ENCODE data around the gene NFIX. TPM values are rescaled to one million over a fixed set of nuclear protein-coding genes. Genes with fewer than 3 reads are reported as not detected.

NFIX gene
- total and polyA plus RNA-seq, 2 of the 13 experiments (the other 11 are each of a cell fraction or from before 2014, with no cell fraction given), result 3.4 to 5.4 TPM

DNA sequence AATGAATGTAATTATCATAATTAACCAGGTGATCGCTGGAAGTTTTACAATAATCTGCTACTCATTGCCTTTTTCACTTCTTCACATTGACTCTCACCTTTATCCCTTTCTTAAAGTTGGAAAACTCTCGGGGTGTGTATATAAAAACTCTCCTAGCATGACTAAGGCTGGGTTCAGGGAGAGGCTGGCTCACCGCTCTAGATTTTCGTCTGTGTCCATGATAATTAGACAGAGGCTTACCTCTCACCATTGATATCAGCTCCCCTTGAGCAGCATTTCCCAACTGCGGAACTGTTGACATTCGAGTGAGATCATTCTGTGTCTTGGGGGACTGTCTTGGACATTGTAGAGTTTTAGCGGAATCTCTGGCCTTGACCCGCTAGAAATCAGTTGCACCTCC, 39.4 kb downstream of the NFIX start:
- ATAC-seq, result no peak
- DNase-seq (ENCODE audit: low spot score), result no peak
- no peaks in the 10 kb centered on the region for H3K9me3 ChIP-seq (ENCODE audit: low read length)
- BruUV-seq (replicated peaks), result no TSS peak
- ChIA-PET POLR2A (interaction anchor here (0.9 to 6.5 kb wide), 4 partner anchors 12 to 49 kb away, joined by 3 to 128 read pairs (median 64); no protein-coding TSS in a partner anchor), CTCF (ENCODE audit: low intra/inter-chr PET ratio, low total read pairs) (interaction anchor here (0.8 to 4.9 kb wide), 2 partner anchors 26 to 49 kb away, joined by 4 to 42 read pairs; no protein-coding TSS in a partner anchor)
- H3K27me3 ChIP-seq (ENCODE audit: control insufficient read depth in 1 of 2, insufficient read depth in 2 of 2, low read length in 2 of 2), result no peaks in the 10 kb centered on the region
- H3K4me2 ChIP-seq (ENCODE audit: low read depth, low read length), result no peak overlapping the region
- no peak overlapping the region for H2AFZ ChIP-seq (ENCODE audit: low read length)
- WGBS (ENCODE audit: low lambda C conversion rate), result 97% methylated on average over 8 of the region's 8 CpGs
- H3K27ac ChIP-seq (ENCODE audit: extremely low read length, insufficient read depth, low read length), result no peak overlapping the region
- FAIRE-seq, result no peak
- in situ Hi-C loops (cut with HindIII; ENCODE audit: extremely low pct_ligation_motif_present, low pct_unique_long_range_greater_than_20kb), result loop anchor here (5.0 kb wide), 1 partner anchor 58 kb away; no protein-coding TSS in a partner anchor
- TF ChIP-seq, protein P1, sequence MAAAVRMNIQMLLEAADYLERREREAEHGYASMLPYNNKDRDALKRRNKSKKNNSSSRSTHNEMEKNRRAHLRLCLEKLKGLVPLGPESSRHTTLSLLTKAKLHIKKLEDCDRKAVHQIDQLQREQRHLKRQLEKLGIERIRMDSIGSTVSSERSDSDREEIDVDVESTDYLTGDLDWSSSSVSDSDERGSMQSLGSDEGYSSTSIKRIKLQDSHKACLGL (CRISPR knock-in tag; IDR thresholded peaks at IDR 0.05), result no peak
- TF ChIP-seq, protein P2, sequence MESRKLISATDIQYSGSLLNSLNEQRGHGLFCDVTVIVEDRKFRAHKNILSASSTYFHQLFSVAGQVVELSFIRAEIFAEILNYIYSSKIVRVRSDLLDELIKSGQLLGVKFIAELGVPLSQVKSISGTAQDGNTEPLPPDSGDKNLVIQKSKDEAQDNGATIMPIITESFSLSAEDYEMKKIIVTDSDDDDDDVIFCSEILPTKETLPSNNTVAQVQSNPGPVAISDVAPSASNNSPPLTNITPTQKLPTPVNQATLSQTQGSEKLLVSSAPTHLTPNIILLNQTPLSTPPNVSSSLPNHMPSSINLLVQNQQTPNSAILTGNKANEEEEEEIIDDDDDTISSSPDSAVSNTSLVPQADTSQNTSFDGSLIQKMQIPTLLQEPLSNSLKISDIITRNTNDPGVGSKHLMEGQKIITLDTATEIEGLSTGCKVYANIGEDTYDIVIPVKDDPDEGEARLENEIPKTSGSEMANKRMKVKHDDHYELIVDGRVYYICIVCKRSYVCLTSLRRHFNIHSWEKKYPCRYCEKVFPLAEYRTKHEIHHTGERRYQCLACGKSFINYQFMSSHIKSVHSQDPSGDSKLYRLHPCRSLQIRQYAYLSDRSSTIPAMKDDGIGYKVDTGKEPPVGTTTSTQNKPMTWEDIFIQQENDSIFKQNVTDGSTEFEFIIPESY (CRISPR knock-in tag; IDR thresholded peaks at IDR 0.05), result peak; percentile 30; the same call in 1 of the 2 replicates
- H3K4me1 ChIP-seq (ENCODE audit: insufficient read depth, low read length), result peaks cover 73% of the 10 kb centered on the region
- H3K36me3 ChIP-seq (replicated peaks in 1 of 2; ENCODE audit: control insufficient read depth in 1 of 2, insufficient read depth in 2 of 2, low read length in 2 of 2), result peaks cover 2 to 27% of the 10 kb centered on the region in 2 experiments; a peak in 2 of 5 replicates
- intact Hi-C loops (cut with micrococcal nuclease; ENCODE audit: unreplicated experiment), result no loop called here
- peaks cover 51% of the 10 kb centered on the region for H3K79me2 ChIP-seq (ENCODE audit: insufficient read depth, low read length)
- no peak overlapping the region for H3K4me3 ChIP-seq (replicated peaks in 1 of 3; ENCODE audit: insufficient read depth in 1 of 3, low read depth in 2 of 3, low read length in 3 of 3)
- H3K9ac ChIP-seq (ENCODE audit: insufficient read depth, low read depth, low read length), result peak overlapping the region; percentile 7; the same call in 1 of the 2 replicates
- no peaks in the 10 kb centered on the region for H4K20me1 ChIP-seq (ENCODE audit: insufficient read depth, low read length)

DNA sequence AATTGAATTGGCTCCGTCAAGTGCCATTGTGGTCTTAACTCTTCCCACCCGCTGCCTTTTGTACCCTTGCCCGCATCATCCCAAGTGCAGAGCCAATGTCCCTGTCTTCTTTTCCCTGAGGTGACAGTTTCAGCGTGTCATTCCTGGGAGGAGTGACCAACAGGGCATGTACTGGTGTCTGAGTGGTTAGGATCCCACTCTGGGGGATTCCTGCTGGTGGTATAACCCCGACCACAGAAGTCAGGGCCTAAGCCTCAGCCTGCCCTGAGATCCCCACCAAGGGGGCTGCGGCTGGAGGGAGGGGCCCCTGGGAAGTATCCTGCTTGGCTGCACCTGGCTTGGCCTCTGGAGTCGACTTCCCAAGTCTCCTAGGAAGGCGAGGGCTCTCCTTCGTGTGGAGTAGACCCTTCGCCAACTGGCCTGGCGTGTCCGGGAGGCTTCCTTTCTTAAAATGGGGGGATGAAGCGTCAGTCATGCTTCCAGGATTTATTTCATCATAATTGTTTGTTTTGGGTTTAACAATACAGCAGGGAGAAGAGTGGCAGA, 40.6 kb downstream of the NFIX start:
- H3K27ac ChIP-seq (ENCODE audit: extremely low read length, insufficient read depth, low read length), result no peak overlapping the region
- DNase-seq (ENCODE audit: low spot score), result no peak
- POLR2A ChIA-PET, result no interaction called here
- no peak for ATAC-seq
- H3K4me3 ChIP-seq (replicated peaks in 1 of 3; ENCODE audit: insufficient read depth in 1 of 3, low read depth in 2 of 3, low read length in 3 of 3), result no peak overlapping the region
- FAIRE-seq, result no peak
- peaks cover 46% of the 10 kb centered on the region for H3K79me2 ChIP-seq (ENCODE audit: insufficient read depth, low read length)
- peaks cover 2 to 25% of the 10 kb centered on the region in 2 experiments; a peak in 3 of 5 replicates for H3K36me3 ChIP-seq (replicated peaks in 1 of 2; ENCODE audit: control insufficient read depth in 1 of 2, insufficient read depth in 2 of 2, low read length in 2 of 2)
- in situ Hi-C loops (cut with HindIII; ENCODE audit: extremely low pct_ligation_motif_present, low pct_unique_long_range_greater_than_20kb) (no loop called here), intact Hi-C loops (cut with micrococcal nuclease; ENCODE audit: unreplicated experiment) (no loop called here)
- H3K9me3 ChIP-seq (ENCODE audit: low read length), result no peaks in the 10 kb centered on the region
- no peak overlapping the region for H2AFZ ChIP-seq (ENCODE audit: low read length)
- 95% methylated on average over 12 of the region's 13 CpGs for WGBS (ENCODE audit: low lambda C conversion rate)
- CTCF ChIA-PET (ENCODE audit: low intra/inter-chr PET ratio, low total read pairs), result interaction anchor here (1.4 to 4.9 kb wide), 2 partner anchors 25 to 57 kb away, joined by 3 to 42 read pairs; no protein-coding TSS in a partner anchor
- no TSS peak for BruUV-seq (replicated peaks)
- no peak overlapping the region for H3K4me2 ChIP-seq (ENCODE audit: low read depth, low read length)
- H3K4me1 ChIP-seq (ENCODE audit: insufficient read depth, low read length), result peaks cover 68% of the 10 kb centered on the region
- no peak overlapping the region for H3K9ac ChIP-seq (ENCODE audit: insufficient read depth, low read depth, low read length)
- H3K27me3 ChIP-seq (ENCODE audit: control insufficient read depth in 1 of 2, insufficient read depth in 2 of 2, low read length in 2 of 2), result no peaks in the 10 kb centered on the region
- no peaks in the 10 kb centered on the region for H4K20me1 ChIP-seq (ENCODE audit: insufficient read depth, low read length)
- no peak for TF ChIP-seq ZNF7 (CRISPR knock-in tag; IDR thresholded peaks at IDR 0.05)
- TF ChIP-seq, protein P3, sequence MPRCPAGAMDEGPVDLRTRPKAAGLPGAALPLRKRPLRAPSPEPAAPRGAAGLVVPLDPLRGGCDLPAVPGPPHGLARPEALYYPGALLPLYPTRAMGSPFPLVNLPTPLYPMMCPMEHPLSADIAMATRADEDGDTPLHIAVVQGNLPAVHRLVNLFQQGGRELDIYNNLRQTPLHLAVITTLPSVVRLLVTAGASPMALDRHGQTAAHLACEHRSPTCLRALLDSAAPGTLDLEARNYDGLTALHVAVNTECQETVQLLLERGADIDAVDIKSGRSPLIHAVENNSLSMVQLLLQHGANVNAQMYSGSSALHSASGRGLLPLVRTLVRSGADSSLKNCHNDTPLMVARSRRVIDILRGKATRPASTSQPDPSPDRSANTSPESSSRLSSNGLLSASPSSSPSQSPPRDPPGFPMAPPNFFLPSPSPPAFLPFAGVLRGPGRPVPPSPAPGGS (CRISPR knock-in tag; IDR thresholded peaks at IDR 0.05), result no peak
- TF ChIP-seq GABPB1 (CRISPR knock-in tag; IDR thresholded peaks at IDR 0.05), result no peak
- no peak for TF ChIP-seq NR2F2 (IDR thresholded peaks at IDR 0.05; ENCODE audit: borderline replicate concordance, low read depth)
- TF ChIP-seq RNF2 (conservative IDR thresholded peaks at IDR 0.05; ENCODE audit: low read depth), result no peak
- TF ChIP-seq MIER3 (CRISPR knock-in tag; IDR thresholded peaks at IDR 0.05; ENCODE audit: borderline replicate concordance), result no peak
- no peak for TF ChIP-seq IRX3 (CRISPR knock-in tag; IDR thresholded peaks at IDR 0.05; ENCODE audit: borderline replicate concordance, low read depth)
- TF ChIP-seq, protein P4, sequence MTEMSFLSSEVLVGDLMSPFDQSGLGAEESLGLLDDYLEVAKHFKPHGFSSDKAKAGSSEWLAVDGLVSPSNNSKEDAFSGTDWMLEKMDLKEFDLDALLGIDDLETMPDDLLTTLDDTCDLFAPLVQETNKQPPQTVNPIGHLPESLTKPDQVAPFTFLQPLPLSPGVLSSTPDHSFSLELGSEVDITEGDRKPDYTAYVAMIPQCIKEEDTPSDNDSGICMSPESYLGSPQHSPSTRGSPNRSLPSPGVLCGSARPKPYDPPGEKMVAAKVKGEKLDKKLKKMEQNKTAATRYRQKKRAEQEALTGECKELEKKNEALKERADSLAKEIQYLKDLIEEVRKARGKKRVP (CRISPR knock-in tag; IDR thresholded peaks at IDR 0.05), result no peak
